ENCODE measurements around the gene ACO2.
"Not testable (repeated sequence)": the region's sequence is repeated elsewhere in the genome, so short reads cannot be mapped to it uniquely, and the experiment has no call there.

ACO2 gene

DNA sequence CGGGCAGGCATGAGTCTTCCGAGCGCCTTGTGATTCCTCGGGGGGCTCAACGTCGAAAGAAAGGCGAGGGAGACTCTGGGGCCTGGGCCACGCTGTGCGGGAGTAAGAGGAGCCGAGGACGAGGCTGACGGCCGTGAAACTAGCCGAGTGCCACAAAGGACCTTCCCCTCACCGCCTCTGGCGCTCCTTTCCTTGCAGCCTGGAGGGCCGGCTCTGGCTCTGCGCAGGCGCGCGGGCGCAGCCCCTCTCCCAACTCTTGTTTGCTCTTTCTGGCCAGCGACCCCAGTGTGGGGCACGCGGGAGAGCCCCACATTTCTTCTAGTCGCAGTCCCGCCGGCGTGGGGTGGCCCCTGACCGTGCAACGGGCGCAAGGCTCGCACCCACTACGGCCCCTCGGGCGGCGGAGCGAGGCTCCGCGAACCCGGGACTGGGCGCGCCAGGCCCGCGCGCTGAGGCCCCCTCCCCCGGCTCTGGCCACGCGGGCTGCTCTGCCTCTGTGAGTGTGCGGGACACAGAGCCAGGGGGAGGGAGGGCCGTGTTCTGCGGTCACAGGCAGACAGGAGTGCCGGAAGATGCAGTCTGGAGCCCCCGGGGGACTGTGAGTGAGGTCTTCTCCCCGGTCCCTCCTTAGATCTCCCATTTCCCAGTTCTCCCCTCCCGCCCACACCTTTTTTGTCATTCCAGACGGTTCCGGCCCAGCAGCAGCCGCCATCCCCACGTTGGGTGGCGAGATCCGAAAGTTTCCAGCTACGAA is 21.3 kb upstream of the ACO2 start:
- in situ Hi-C loops (cut with HindIII; ENCODE audit: low sequenced_read_pairs) = loop anchor here (5.0 kb wide), 1 partner anchor 65 kb away; no protein-coding TSS in a partner anchor

DNA sequence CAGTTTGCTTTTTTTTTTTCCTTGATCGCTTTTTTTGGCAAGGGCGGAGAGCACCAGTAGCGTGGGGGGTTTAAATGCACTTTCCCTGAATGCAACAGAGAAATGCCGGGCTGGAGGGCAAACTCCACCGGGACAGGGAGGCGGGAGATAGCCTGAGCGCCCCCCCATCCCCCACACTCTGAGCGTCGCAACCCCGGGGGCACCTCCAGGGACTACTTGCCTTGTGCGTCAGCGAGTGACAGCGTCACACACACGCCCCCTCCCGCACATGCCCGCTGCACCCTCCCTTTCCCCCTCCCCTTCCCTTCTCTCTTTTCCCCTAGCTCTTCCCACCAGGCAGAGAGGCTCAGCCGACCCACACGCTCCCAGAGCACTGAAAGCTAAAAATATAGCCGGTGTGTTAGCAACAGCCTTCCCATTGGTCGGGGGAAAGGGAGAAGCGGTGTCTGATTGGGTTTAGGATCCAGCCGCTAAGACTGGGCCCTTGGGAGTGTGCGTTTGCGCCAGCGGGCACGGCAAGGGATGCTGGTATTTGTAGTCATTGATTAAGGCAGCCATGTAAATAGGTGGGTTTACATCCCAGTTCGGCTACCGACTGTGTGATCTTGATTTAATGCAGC is 20.6 kb upstream of the ACO2 start:
- in situ Hi-C loops (cut with HindIII; ENCODE audit: low sequenced_read_pairs) = loop anchor here (5.0 kb wide), 1 partner anchor 64 kb away; no protein-coding TSS in a partner anchor

DNA sequence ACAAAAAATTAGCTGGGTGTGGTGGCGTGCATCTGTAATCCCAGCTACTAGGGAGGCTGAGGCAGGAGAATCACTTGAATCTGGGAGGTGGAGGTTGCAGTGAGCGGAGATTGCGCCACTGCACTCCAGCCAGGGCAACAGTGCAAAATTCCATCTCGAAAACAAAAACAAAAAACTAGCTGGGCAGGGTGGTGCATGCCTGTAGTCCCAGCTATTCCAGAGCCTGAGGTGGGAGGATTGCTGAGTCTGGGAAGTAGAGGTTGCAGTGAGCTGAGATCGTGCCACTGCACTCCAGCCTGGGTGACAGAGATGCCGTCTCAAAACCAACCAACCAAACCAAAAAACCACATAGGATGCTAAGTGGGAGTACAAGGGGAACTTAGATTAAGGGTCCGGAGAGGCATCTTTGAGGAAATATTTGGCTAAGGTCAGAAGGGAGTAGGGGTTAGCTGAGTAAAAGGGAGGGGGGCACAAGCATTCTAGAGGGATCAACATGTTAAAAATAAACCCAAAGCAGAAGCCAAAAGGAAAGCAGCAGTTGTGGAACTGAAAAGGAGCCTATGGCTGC is 10.7 kb upstream of the ACO2 start:
- in situ Hi-C loops (cut with HindIII; ENCODE audit: low sequenced_read_pairs) = no loop called here

DNA sequence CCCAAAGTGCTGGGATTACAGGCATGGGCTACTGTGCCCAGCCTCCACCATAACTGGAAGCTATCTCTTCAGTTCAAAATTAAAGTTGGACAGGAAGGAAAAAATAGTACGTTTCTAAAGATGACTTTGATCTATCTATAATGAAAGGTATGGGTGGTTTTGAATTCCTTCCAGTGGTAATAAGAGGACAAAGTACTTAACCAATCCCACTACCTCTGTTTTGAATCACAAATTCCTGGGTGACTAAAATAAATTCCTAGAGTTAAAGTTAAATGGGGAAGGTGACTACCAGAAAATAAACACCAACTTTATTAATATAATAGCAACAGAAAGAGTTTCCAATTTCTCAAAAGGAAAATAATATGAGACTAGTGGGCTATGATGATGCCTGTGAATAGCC is 9.5 kb upstream of the ACO2 start:
- in situ Hi-C loops (cut with HindIII; ENCODE audit: low sequenced_read_pairs) = no loop called here

DNA sequence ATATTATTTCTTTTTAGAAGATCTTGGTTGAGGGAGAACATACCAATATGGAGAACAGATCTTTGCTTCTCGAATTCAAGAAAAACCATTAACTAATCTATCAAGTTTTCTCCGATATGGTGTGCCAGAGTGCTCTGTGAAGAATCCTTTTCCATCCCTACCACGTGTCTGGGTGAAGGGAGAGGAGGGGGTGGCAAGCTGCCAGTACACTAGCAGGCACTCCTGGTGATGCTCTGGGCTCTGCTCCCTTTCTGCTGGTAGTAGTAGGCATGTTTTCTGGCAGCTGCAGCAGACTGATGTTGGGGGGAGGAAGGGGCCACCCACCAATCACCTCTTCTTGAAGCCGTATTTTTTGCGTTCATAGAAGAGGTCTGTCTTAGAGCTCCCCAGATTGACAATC is 8.8 kb upstream of the ACO2 start:
- in situ Hi-C loops (cut with HindIII; ENCODE audit: low sequenced_read_pairs) = not testable (repeated sequence)

DNA sequence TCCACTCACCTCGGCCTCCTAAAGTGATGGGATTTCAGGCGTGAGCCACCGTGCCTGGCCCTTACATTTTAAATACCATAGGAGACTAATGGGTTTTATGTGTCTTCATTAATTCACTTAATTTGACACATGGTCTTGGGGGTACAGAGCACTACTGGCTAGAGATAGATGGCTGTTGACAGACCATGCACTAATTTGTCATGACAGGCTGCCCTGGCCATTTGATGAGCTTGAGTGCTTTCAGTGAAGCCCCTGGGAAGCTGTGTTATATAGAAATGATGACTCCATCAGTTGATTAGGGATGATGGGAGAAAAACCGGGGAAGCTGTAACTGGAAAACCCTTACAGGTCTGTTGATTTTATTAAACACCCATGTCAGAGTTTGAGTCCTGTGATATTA is 7.0 kb upstream of the ACO2 start:
- in situ Hi-C loops (cut with HindIII; ENCODE audit: low sequenced_read_pairs) = no loop called here

DNA sequence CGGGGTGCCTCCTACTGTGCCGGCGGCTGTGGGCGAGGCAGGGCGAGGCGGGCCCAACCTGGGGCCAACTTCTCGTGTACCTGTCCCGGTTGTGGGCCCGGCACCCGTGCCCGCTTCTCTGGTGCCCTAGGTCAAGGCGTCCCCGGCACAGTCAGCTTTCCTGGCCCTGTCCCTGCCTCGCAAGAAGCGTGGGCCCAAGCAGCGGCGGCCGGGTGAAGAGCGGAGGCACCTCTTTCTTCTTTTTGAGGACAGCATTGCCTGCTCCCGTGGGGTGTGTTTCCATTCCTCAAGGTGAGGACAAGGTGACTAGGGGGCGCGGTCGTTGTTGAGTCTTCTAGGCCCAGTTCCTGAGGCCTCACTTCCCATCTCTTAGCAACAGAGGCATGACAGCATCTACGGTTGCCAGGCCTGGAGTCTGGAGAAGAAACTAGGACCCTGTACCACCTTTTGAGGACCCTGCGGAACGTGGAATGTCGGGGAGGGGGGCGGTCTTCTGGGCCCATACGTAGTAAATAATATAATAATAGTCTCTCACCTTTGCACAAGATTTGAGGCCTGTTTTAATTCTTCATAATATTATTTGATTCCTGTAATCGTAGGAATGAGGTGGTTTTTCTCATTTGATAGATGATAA is 418 bp downstream of the ACO2 start:
- in situ Hi-C loops (cut with HindIII; ENCODE audit: low sequenced_read_pairs) = no loop called here

DNA sequence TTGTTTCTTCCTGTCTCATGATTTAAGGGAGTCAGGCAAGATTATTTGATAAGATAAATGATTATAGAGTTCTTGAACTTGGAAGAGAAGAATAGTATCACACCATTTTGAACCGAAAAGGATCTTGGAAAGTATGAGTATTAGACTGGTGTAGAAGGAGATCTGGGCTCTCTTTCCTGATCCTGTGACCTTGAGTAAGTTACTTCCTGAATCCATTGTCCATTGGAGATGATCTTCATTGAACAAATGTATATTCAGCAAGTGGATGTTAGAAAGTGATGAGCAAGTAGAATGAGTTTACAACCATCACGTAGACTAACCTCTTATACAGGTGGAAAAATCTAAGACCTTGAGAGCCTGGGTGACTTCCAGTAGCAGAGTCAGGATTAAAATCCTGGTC is 2.0 kb downstream of the ACO2 start:
- in situ Hi-C loops (cut with HindIII; ENCODE audit: low sequenced_read_pairs) = loop anchor here (5.0 kb wide), 2 partner anchors 84 to 91 kb away; partner anchors contain the start of gene CSDC2

DNA sequence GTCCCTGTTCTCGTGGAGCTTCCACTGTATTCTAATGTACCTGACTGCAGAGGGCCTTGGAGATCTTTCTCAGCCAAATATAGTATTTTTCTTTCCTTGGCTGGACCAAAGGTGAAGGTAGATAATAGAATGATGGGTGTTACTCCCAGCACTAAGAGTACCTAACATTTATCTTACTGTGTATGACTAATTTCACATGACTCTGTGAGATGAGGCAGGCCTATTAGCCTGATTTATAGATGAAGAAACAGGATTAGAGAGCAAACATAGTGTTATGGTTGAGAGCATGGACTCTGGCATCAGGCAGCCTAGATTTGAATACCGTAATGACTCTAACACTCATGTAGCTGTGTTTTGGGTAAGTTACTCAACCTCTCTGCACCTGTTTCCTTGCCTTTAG is 2.7 kb downstream of the ACO2 start:
- in situ Hi-C loops (cut with HindIII; ENCODE audit: low sequenced_read_pairs) = loop anchor here (5.0 kb wide), 2 partner anchors 84 to 91 kb away; partner anchors contain the start of gene CSDC2

DNA sequence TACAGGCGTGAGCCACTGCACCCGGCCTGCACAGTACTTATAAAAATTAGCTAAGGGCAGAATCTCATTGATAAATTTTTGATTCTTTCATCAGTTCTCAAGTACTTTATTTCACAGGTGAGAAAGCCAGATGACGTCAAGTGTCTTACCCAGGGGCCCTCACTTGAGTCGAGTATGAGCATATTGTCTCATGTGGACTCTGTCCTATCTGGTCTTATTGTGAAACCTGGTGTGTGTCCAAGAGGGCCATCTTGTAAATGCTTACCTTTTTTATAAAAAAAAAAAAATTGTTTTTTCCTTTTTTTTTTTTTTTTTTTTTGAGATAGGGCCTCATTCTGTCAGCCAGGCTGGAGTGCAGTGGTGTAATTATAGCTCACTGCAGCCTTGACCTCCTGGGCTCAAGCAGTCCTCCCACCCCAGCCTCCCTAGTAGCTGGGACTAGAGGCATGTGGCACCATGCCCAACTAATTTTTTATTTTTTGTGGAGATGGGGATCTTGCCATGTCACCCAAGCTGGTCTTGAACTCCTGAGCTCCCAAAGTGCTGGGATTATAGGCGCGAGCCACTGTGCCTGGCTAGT is 6.0 kb downstream of the ACO2 start:
- in situ Hi-C loops (cut with HindIII; ENCODE audit: low sequenced_read_pairs) = loop anchor here (5.0 kb wide), 2 partner anchors 87 to 88 kb away; partner anchors contain the start of gene CSDC2

DNA sequence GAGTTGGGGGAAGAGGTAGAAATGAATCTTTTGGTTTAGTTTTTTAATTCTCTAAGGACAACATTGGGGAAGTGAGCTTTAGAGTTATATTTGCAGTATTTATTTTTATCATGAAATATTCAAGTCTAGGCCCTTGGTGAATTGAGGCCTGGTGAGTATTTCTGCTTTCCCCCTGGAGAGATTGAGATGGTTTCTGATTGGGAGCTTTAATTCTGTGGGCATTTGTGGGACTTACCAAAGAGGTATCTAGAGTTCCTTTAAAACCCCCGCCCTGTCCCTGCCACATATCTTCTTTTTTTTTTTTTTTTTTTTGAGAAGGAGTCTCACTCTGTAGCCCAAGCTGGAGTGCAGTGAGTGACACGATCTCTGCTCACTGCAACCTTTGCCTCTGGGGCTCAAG is 9.6 kb downstream of the ACO2 start:
- in situ Hi-C loops (cut with HindIII; ENCODE audit: low sequenced_read_pairs) = no loop called here

DNA sequence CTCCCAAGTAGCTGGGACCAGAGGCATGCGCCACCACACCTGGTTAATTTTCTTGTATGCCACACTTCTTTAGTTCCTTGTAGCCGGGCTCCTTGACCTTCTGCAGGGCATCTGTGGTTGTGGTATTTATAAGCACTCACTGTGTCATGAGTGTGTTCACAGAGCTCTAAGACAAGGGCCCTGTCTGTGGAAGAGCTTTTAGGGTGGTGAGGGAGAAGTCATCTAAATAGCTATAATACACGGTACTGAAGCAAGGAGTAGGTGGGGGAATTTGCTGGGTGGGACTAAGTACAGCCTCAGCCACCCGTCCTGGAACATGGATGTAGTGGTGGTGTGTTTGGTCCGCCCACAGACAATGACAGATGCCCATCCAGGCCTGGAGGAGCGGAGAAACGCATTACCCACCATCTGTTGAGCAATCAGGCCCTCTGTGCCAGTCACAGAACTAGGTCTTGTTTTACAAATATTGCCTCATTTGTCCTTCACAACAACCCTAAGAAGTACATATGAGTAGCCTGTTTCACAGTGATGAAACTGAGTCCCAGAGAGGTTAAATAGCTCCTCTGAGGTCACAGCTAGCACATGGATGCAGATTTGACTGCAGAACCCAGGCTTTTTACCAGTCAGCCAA is 10.1 kb downstream of the ACO2 start:
- in situ Hi-C loops (cut with HindIII; ENCODE audit: low sequenced_read_pairs) = no loop called here

DNA sequence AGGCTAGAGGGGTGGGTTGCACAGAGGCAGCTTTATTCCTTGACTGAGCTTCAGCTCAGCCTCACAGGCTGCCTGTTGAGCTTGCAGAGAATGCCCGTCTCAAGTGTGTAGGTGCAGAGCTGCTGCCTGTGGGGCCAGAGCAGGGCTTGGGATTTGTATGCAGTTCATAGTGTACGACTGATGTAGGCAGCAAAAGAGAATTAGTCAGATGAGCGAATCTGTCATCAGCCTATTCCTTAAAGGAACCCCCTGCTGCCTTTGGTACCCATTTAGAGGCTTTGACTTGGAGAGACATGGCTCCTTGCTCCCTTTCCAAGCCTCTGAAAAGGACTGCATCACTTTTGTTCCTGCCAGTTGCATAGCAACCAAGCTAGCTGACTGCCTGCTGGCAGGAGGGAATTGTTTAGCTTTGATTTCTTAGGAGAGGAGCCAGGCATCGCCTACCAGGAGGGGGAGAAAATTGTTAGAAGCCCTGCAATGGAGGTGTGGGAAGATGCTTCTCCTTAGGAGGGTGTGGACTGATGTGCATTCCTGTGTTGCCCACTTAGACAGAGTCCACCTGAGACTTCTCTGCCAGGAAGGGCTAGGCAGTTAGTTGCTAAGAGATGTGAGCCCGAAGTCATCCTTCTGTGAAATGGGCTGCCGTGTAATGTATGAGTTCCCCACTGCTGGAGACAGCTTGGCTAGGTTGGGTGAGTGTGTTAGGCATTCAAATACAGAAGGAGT is 10.9 kb downstream of the ACO2 start:
- in situ Hi-C loops (cut with HindIII; ENCODE audit: low sequenced_read_pairs) = no loop called here

DNA sequence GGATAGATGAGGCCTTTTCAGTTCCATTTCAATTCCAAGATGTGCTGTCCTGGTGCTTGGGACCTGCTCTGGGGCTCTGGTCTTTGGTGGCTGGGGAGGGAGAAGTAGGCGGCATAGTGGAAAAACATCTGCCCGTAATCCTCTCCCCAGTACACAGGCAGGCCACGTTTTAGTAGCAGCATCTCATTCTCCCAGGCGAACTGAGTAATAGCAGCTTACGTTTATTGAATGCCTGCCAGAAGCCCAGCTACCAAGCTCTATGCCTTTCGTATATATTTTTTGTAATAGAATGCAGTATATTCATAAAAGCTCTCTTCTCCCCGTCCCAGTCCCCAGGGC is 11.4 kb downstream of the ACO2 start:
- in situ Hi-C loops (cut with HindIII; ENCODE audit: low sequenced_read_pairs) = no loop called here

DNA sequence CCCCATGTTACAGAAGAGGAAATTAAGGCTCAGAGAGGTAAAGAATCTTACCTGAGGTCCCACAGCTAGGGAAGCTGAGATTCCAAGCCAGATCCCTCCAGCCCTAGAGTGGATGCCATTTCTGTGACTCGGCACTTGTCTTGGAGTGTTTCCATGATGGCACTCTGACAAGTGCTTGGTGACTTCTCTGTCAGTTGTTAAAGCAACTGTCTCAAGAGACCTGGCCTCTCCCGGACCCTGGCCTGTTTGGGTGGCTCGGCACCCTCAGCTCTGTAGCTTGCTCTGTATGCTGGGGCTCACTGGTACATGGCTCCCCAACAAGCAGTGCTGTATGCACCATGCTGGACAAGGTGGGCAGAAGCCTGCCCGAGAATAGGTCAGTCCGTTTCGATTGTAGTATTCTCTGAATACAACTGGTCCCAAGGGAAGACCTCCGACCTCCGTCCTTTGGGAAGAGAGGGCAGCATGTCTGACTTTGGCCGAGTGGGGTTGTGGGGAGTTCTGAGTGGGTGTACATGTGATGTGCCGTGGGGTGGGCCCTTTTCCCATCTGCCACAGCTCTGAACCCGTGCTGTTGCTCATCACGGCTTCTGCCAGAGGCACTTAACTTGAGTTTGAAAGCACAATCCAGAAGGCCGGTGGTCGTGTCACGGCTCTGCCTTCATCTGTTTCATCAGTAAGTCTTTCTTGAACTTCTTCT is 12.4 kb downstream of the ACO2 start:
- in situ Hi-C loops (cut with HindIII; ENCODE audit: low sequenced_read_pairs) = no loop called here

DNA sequence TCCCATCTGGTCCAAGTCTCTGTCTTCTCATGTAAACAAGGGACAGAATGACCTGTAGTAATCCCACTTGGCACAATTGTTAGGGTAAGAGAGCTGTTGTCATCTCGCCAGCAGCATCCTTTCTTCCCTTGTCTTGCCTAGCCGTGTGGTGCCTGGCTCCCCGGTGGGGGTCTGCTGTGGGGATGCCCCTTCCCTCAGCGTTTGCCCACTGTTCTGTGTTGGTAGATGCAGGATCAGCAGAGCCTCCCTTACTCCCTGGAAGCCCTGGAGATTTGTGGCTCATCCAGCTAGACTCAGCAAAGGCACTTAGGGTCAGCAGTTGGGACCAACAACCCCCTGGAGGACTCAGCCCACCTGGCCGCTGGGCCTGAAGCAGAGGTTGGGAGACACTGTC is 13.0 kb downstream of the ACO2 start:
- in situ Hi-C loops (cut with HindIII; ENCODE audit: low sequenced_read_pairs) = no loop called here

DNA sequence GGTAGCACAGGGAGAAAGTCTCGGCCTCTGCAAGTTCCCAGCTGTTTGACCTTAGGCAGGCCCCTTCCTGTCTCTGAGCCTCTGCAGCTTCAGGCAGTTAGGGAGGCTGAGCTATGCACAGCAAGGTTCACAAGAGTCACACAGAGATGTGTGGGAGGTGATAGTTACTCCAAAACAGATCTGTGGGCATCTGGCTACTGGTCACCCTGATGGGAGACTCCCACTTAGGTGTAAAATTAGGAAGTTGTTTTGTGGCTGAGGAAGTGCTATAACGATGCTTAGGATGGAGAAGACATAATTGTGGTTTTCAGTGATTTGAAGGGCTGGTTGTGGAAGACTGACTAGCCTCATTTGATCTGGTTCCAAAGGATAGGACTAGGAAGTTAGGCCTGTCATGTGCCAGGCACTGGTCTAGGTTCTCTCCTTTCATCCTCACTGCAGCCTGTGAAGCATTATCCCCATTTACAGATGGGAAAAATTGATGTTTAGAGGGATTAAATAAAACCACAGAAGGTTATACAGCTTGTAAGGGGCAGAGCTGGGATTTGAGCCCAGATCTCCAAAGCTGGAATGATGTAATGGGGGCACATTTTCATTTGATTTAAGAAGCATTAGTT is 13.5 kb downstream of the ACO2 start:
- in situ Hi-C loops (cut with HindIII; ENCODE audit: low sequenced_read_pairs) = no loop called here

DNA sequence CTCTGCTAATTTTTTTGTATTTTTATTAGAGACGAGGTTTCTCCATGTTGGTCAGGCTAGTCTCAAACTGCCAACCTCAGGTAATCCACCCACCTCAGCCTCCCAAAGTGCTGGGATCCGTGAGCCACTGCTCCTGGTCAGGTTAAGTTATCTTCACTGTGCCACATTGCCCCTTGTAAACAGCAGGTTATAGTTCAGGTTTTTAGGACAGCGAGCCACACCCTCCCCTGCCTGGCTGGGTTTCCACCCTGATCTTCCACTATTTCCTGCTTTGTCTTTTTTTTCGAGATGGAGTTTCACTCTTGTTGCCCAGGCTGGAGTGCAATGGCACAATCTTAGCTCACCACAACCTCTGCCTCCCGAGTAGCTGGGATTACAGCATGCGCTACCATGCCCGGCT is 16.1 kb downstream of the ACO2 start:
- in situ Hi-C loops (cut with HindIII; ENCODE audit: low sequenced_read_pairs) = no loop called here
